Endometrial microvascular endothelial cells (primary cell): ENCODE measurements around the gene SAMD3. TPM values are rescaled to one million over a fixed set of nuclear protein-coding genes. Genes with fewer than 3 reads are reported as not detected.
"Not testable (repeated sequence)": the region's sequence is repeated elsewhere in the genome, so short reads cannot be mapped to it uniquely, and the experiment has no call there.

Experiments
- in situ Hi-C: cut with HindIII; loops from 2 replicates; pipeline ENCODE4 v1.10.0; 2017; ENCODE audit warnings: low sequenced_read_pairs, low pct_unique_long_range_greater_than_20kb; ENCODE audit errors: inconsistent ontology term
- total RNA-seq: library from RNA; depleted of rRNA; stranded (reverse); fragments of >200 nt; gene quantifications from one replicate; pipeline ENCODE4 v1.2.3, GENCODE V29; 2015; ENCODE audit errors: inconsistent ontology term

The SAMD3 gene
- total RNA-seq, 1 donor from 2014 or later, result not detected

DNA sequence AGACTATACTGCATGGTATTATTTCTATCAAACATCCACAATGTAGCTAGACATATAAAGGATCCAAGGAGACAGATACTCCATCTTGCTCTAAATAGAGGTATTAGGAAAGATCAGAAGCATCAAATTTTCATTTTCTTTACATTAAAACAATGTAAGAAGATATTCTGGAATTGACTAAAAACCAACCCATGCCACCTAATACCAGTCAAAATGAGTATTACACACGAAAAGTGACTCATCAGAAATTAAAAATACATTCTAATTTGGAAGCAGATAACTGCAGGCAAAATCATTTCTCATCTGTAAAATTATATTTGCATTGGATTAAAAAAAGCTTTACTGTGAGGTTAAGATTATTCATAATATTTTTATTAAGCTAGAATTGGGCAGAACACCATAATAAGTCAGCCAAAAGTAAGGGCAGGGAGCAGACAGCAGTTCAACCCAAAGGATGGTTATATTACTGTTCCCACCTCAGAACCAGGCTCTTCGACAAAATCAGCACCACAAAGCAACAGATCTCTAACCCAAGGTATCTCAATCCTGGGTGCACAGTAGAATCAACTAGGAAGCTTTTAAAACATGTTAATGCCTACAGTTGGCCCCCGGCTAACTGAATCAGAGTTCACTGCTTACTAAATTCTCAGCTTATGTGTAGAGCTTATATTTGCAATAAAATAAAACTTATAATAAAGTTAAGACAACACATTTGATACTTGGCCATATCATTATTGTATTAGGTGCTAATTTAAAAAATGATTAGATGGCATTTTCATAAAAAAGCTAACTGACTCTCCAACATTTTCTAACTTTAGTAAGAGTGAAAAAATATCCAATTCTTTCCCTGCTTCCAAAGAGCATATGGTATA lies 35.2 kb downstream of the SAMD3 start:
- in situ Hi-C loops, result no loop called here

DNA sequence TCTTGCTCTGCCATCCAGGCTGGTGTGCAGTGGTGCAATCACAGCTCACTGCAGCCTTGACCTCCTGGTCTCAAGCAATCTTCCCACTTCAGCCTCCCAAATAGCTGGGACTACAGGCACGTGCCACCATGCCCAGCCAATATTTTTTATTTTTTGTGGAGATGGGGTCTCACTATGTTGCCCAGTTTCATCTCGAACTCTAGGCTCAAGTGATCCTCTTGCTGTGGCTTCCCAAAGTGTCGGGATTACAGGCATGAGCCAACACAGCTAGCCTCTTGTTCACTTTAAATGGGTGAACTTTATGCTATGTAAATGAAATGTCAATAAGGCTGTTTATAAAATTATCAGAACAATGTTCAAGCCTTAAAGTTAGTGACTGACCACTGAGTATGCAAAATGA lies 37.1 kb downstream of the SAMD3 start:
- in situ Hi-C loops, result no loop called here

DNA sequence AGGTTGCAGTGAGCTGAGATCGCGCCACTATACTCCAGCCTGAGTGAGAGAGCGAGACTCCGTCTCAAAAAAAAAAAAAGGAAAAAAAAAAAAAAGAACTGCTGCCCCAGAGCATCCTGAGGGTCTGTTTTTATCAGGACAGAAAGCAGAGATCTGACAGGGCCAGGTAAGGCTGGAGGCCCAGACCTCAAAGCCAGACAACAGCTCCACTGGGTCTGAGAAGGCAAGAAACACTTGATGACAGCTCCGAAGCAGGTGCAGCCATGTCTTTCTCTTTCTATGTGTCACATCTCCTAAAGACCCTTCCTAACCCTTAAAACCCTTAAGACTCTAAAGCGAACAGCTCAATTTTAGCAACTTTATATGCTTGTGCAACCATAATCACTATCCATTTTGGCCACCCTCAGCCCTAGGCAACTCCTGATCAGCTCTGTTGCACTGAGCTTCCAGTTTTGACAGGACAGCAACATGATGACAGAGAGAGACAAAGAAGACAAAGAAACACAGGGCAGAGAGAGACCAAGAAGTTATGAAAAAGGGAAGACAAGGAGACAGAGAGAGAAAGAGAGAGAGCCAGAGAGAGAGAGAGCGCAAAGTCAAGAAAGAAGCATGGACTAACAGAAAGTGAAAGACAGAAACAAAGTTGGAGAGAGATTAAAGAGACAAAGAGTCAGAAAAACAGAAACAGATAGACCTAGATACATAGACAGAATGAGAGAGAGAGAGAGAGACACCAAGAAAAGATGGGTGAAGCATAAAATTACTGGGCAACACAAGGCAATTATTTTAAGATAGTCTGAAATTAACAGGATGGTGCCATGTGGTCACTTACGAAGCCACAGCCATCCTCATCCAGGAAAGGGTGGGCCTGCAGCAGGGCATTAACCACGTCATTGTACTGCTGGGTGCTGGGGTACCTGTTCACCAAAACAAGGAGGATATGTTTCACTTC lies 39.2 kb downstream of the SAMD3 start:
- in situ Hi-C loops, result no loop called here

DNA sequence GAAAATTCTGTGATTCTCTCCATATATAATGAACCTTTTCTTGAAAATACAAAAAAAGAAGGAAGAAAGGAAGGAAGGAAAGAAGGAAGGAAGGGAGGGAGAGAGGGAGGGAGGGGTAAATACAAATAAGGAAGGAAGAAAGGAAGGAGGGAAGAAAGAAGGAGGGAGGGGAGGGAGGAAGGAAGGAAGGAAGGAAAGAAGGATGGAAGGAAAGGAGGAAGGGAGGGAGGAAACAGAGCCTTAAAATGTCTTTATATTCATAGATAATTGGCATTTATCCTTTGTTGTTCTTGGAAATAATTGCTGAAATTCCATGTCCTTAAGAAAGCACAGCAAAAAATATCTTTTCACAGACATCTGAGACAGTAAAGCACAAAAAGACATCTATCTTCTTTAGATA lies 40.3 kb downstream of the SAMD3 start:
- in situ Hi-C loops, result no loop called here

DNA sequence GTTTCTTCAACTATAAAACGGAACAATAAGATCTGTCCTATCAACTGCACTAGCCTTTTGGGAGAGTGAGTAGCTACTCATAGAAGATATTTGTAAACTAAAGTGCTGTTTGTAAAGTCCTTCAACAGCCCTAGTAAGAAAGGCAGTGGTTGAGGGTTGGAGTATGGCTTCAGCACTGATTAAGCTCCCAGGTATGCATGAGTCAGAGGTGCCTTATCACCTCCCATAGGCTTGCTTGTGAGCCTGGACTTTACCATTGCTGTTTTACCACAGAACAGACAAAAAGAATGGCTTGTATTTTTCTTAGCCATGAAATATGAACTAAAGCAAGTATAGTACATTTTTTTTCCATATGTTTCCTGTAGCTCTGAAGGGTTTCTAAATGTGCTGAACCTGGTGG lies 44.1 kb downstream of the SAMD3 start:
- in situ Hi-C loops, result no loop called here

DNA sequence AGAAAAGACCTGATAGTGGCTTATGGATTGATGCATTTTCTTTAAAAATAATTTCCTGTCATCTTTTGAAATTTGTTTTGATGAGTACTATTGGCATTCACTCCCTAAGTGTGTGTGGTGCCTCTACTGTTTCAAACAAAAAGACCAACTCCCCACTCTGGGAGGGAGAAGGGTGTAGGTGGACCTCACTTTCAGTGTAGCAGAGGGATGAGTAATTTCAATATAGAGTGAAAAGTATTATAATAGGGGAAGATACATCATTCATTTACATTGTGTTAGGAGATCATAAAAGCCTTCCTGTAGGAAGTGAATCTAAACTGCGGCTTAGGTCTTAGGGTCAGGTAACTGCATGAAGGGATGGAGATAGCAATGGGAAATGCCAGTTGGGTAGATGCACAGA lies 46.4 kb downstream of the SAMD3 start:
- in situ Hi-C loops, result no loop called here

DNA sequence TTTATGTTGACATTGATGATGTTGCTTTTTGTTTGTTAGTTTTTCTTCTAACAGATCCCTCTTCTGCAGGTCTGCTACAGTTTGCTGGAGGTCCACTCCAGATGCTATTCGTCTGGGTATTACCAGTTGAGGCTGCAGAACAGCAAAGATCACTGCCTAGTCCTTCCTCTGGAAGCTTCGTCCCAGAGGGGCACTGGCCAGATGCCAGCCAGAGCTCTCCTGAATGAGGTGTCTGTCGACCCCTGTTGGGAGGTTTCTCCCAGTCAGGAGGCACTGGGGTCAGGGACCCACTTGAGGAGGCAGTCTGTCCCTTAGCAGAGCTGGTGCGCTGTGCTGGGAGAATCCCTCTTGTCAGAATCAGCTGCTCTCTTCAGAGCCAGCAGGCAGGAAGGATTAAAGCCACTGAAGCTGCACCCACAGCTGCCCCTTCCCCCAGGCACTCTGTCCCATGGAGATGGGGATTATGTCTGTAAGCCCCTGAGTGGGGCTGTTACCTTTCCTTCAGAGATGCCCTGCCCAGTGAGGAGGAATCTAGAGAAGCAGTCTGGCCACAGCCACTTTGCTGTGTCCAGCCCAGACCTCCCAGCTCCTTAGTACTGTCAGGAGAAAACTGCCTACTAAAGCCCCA lies 49.3 kb downstream of the SAMD3 start:
- in situ Hi-C loops, result not testable (repeated sequence)

DNA sequence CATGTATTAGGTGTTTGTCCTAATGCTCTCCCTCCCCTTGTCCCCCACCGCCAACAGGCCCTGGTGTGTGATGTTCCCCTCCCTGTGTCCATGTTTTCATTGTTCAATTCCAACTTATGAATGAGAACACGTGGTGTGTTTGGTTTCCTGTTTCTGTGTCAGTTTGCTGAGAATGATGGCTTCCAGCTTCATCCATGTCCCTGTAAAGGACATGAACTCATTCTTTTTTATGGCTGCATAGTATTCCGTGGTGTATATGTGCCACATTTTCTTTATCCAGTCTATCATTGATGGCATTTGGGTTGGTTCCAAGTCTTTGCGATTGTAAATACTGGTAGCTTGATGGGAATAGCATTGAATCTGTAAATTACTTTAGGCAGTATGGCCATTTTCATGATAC lies 52.6 kb downstream of the SAMD3 start:
- in situ Hi-C loops, result not testable (repeated sequence)

DNA sequence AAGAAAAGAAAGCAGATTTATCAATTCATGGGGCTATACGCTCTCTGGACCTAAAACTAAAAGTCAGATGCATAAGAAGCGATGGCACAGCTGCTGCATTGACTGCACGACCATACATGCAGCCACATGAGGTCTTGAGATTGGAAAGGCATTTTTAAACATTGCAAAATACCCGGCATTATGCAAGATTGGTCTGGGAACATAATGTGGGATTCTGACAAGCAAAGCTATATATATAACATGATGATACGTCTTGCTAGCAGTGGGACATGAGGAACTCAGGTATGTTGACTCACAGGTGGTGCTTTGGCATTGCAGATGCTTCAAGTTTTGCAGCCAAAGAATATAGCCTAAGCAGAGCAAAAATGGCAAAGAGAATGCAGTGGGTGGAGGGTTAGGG lies 55.1 kb downstream of the SAMD3 start:
- in situ Hi-C loops, result no loop called here

DNA sequence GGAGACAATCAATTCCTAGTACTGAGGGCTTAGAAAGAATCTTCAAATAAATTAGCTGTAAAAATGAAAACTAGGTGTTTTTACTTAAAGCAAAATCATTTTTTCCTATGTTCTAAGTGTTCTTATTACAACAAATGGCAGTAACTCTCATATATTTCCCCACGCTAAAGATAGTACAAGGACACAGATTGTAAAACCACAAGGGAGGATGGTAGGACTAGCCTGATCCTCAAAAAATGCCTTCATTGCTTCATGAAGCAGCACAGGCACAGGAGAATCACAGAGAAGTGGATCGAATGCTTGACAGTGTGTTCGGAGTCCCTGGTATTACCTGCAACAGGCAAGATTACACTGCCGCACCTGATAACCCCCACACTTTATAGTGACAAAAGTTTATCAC lies 58.5 kb downstream of the SAMD3 start:
- in situ Hi-C loops, result no loop called here

DNA sequence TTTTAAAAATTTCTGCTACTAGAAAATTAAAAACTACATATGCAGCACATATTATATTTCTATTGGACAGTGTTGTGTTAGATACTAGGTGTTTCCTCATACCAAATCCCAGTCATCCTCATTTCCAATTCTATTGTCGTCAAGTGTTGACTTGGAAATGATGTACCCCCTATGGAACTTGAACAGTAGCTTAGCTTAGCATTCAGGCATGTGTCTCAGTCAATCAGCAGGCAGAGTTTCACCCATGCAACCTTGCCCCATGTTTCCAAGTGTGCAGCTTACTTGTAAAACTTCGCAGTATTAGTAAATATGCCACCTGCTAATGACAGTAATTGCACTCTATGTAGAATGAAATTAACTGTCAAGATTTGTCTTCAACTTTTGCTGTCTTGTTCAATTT lies 59.5 kb downstream of the SAMD3 start:
- in situ Hi-C loops, result no loop called here

DNA sequence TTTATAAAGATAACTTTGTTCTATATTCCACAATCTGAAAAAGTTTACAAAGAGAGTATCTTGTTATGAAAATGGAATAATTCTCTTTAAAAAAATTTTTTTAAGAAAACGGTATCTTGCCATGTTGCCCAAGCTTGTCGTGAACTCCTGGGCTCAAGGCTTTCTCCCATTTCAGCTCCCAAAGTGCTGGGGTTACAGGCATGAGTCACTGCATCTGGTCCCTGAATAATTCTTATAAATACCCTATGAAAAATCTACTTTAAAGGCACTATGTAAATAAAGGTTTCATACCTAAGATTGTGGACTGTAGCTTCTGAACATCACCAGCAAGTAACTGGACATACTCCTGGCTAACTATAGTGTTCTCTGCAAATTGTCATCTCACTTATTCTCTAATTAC lies 60.3 kb downstream of the SAMD3 start:
- in situ Hi-C loops, result no loop called here

DNA sequence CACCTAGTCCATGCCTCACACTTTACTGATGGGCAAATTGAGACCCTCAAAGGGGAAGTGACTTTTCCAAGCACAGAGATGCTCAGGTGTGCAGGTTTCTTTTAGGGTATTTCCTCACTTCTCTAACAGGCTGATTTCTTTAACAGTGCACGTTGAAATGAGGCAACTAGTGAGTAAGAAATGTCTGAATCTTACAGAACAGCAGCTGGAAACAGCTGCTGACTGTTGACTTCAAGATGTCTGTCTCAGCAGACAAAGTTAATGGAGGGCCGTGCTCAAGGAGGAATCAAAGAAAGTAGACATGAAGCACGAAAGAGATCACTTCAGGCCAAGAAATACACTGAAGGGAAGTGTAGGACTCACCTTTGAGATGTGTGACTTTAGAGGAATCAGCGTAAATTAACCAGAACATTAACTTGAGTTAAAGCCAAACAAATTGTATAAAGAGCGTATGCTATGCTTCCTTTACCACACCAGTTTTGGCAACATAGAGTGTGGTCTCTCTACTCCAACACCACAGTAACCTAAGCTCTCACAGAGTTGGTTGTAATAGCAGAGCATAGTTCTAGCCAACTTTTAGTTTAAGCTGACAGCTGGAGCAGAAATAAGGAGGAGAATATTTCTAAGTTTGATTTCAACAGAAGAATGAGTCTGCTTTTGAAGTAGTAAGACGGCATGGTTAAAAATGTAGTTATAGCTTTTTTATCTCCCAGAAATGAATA lies 60.9 kb downstream of the SAMD3 start:
- in situ Hi-C loops, result no loop called here

DNA sequence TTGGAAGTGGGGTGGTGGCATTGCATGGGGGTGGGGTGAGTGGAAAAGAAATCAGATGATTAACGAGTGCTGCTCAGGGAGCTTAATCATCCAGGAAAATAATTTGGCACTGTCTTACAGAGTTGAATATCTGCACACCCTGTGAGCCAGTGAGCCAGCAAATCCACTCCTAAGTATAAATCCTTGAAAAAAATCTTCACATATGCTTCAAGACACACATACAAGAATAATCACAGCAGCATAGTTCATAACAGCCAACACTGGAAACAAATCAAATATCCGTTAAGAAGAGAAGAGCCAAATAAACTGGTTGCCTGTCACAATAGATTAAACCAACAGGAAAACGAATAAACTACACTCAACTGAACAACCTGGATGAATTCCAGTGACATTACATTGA lies 62.8 kb downstream of the SAMD3 start:
- in situ Hi-C loops, result no loop called here

DNA sequence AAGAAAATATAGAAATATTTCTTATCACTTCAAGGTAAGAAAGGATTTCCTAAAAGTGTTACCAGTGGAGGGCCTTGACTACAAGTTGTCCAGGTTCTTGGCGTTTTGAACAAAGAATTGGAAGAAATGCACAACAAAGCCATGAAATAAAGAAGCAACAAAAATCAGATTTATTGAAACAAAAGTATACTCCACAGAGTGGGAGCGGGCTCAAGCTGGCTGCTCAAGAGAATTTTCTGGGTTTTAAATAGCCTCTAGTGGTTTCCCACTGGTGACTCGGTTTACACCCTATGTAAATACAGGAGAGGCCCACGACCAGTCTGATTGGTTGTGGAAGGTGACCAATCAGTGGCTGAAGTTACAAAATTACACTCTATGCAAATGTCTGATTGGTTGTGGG lies 64.2 kb downstream of the SAMD3 start:
- in situ Hi-C loops, result no loop called here

DNA sequence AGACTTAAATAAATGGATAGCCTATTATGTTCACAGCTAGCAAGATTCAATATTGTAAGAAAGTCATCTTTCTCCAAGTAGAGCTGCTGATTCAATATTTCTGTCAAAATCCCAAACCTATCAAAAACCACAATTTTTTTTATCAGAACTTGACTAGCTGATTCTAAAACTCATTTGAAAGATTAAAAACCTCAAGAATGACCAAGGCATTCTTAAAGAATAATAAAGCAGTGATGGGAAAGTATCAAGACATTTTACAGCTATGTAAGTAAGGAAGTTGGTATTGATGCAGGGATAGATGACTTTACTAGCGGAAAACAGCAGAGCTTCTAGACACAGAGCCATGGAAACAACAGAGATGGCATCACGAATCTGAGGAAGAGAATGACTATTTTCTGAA lies 64.7 kb downstream of the SAMD3 start:
- in situ Hi-C loops, result no loop called here

DNA sequence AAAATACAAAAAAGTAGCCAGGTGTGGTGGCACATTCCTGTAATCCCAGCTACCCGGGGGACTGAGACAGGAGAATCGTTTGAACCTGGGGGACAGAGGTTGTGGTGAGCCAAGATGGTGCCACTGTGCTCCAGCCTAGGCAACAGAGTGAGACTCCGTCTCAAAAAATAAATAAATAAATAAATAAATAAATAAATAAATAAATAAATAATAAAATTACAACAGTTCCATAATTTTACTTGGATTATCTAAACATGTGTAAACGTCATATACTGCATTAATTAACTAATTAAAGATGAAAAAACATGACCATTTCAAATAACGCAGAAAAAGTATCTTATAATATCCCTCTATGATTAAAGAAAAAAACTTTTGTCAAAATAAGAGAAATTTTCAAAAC lies 65.8 kb downstream of the SAMD3 start:
- in situ Hi-C loops, result no loop called here

DNA sequence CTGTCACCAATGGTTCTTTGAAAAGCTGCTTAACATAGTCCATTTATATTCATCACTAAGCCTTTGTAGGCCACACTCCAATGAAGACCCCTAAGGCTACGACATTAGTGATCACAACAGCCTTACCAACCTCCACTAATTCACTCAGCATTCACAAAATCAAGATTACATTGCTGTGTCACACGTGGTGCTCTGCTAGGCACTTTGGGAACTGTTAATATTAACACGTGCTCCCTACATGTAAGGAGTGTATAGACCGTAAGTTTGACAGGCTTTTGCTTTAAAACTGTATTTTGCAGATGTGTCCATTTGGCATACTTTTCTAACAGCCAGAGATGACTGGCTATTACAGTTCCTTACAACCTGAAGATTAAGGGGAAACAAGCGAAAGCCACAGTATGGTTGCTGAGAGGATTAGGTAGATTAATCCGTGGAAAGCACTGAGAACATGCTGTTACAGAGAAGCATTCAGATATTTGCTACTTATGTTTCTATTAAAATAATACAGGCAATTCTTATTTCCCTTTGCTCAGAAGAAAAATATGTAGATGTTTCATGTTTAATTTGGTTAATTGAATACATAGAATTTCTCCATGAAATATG lies 69.7 kb downstream of the SAMD3 start:
- in situ Hi-C loops, result no loop called here

DNA sequence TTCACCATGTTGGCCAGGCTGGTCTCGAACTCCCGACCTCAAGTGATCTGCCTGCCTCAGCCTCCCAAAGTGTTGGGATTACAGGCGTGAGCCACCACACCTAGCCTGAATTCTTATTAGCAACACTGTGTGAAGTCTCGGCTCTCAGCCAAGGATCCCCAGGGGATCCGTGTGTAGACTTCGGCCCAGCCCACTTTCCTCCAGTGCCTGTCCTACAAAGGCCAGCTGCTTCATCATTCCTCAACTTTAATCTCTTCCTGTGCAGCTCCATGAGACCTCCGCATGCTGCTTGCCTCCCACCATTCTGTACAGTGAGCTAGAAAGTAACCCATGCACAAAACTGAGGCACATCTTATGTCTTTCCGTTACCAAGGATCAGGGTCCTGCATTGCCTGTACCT lies 71.8 kb downstream of the SAMD3 start:
- in situ Hi-C loops, result no loop called here
